ENCODE data around the gene ZFPM1. TPM values are rescaled to one million over a fixed set of nuclear protein-coding genes. Genes with fewer than 3 reads are reported as not detected.

ZFPM1 gene
- total and polyA plus RNA-seq, 12 donors: 0.37 to 23.8 (median 3.5) TPM

GRCh38 chr16:88486398-88487123, 33.5 kb downstream of the ZFPM1 start:
- no peak overlapping the region for H3K27ac ChIP-seq
- no peaks in the 10 kb centered on the region for H3K27me3 ChIP-seq
- DNase-seq: no peak
- TF ChIP-seq POLR2A (IDR thresholded peaks at IDR 0.05): no peak
- TF ChIP-seq CTCF (IDR thresholded peaks at IDR 0.05): no peak
- no peaks in the 10 kb centered on the region for H3K9me3 ChIP-seq (replicated peaks in 1 of 3)
- WGBS, 4 donors: 94 to 100% (median 97%) methylated on average over 2 to 6 of the region's 6 CpGs
- intact Hi-C loops (cut with DNase I): no loop called here
- H3K36me3 ChIP-seq (replicated peaks in 1 of 2): no peaks in the 10 kb centered on the region
- no peaks in the 10 kb centered on the region for H3K4me1 ChIP-seq (replicated peaks in 1 of 2)
- no peak overlapping the region for H3K4me3 ChIP-seq

GRCh38 chr16:88487124-88487432, 34.0 kb downstream of the ZFPM1 start:
- no peak overlapping the region for H3K27ac ChIP-seq
- intact Hi-C loops (cut with DNase I): no loop called here
- no peaks in the 10 kb centered on the region for H3K36me3 ChIP-seq (replicated peaks in 1 of 2)

DNA sequence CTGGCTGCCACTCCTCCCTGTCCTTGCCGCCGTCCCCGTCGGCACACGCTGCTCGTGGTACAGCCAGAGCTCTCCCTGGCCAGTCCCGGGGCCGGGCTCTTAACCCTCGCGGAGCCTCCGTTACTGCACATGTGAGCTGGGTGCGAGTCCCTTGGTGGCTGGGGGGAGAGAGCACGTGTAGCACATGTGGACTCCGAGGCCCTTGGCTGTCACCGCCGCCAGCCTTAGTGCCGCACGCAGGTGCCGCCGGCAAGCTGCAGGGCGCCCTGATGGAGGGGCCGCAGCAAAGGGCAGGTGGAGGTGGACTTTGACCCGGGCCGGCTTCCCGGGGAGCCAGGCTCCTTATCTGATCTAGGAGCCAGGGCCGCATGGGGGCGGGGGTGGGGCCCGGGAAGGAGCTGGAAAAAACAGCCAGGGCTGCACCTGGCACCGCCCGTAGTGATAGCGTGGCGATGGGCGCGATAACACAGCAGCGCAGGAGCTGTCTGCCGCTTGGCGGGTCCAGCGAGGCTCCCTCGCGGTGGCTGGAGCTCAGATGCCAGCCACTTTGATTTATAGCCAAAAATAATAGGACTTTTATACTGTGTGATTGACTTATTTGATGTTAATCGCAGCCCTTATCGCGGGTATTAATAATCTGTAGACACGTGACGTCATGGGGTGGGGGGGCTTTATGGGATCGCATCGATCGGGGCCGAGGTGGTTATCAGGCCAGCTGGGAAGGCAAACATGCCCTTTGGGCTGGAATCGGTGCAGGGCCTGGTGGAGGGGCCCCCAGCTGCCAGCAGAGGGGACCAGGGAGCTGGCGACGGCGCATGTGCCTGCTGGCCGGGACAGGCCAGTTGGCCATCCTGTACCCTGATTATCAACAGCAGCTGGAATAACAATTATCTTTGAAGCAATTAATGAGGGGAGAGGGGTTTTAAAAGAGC, 35.1 kb downstream of the ZFPM1 start:
- H3K27ac ChIP-seq: no peak overlapping the region
- 85 to 96% (median 90%) methylated on average over 34 to 54 of the region's 54 CpGs for WGBS, 4 donors
- H3K27me3 ChIP-seq: no peaks in the 10 kb centered on the region
- H3K4me1 ChIP-seq (replicated peaks in 1 of 2): no peaks in the 10 kb centered on the region
- DNase-seq: peak in 1 of 7 donors; percentile 76
- no peaks in the 10 kb centered on the region for H3K36me3 ChIP-seq (replicated peaks in 1 of 2)
- H3K4me3 ChIP-seq: no peak overlapping the region
- no peak for TF ChIP-seq CTCF (IDR thresholded peaks at IDR 0.05)
- TF ChIP-seq POLR2A (IDR thresholded peaks at IDR 0.05): no peak
- no peaks in the 10 kb centered on the region for H3K9me3 ChIP-seq (replicated peaks in 1 of 3)
- intact Hi-C loops (cut with DNase I): no loop called here

More at GRCh38 chr16:88487124-88487432, 34.0 kb downstream of the ZFPM1 start:
- TF ChIP-seq CTCF (IDR thresholded peaks at IDR 0.05) (no peak), POLR2A (IDR thresholded peaks at IDR 0.05) (no peak)
- 20 to 91% (median 87%) methylated on average over 1 to 3 of the region's 3 CpGs for WGBS, 4 donors
- DNase-seq: no peak
- Histone ChIP-seq H3K4me1 (replicated peaks in 1 of 2) (no peaks in the 10 kb centered on the region), H3K9me3 (replicated peaks in 1 of 3) (no peaks in the 10 kb centered on the region), H3K4me3 (no peak overlapping the region), H3K27me3 (no peaks in the 10 kb centered on the region)

- intact Hi-C loops (cut with DNase I): no loop called here
- no peak for DNase-seq
- no peak overlapping the region for H3K4me3 ChIP-seq
- no peak overlapping the region for H3K27ac ChIP-seq
- no peaks in the 10 kb centered on the region for H3K4me1 ChIP-seq (replicated peaks in 1 of 2)
- H3K9me3 ChIP-seq (replicated peaks in 1 of 3): no peaks in the 10 kb centered on the region
- 92 to 94% (median 94%) methylated on average over 3 to 24 of the region's 24 CpGs for WGBS, 4 donors
- no peaks in the 10 kb centered on the region for H3K36me3 ChIP-seq (replicated peaks in 1 of 2)
- H3K27me3 ChIP-seq: no peaks in the 10 kb centered on the region
- TF ChIP-seq POLR2A (IDR thresholded peaks at IDR 0.05): no peak
- no peak for TF ChIP-seq CTCF (IDR thresholded peaks at IDR 0.05)
Measured at GRCh38 chr16:88489163-88489741, 36.2 kb downstream of the ZFPM1 start.
